Smooth muscle cell (in vitro differentiated cells): ENCODE data around the gene FRMD1. TPM values are rescaled to one million over a fixed set of nuclear protein-coding genes. Genes with fewer than 3 reads are reported as not detected.

Experiments
- DNase-seq: peaks from one replicate; lab custom pipeline; 2025; ENCODE audit not compliant: unreplicated experiment; lab: John Stamatoyannopoulos, UW
- H2AFZ ChIP-seq: fragments of 200-600 bp; sonication (generic); 2 replicates; pipeline ENCODE4 v1.6.0; 2016; ENCODE audit warnings: antibody characterized with exemption, low read depth, mild to moderate bottlenecking
- H3F3A ChIP-seq: fragments of 200-600 bp; sonication (generic); 2 replicates; pipeline ENCODE4 v1.6.0; 2017; ENCODE audit warnings: antibody characterized with exemption, low read depth
- H3K27ac ChIP-seq: fragments of 200-600 bp; sonication (generic); 2 replicates; pipeline ENCODE4 v1.5.1; 2016; ENCODE audit warnings: low read depth, mild to moderate bottlenecking
- H3K27me3 ChIP-seq: fragments of 200-600 bp; sonication (generic); 2 replicates; pipeline ENCODE4 v1.6.1; 2016; ENCODE audit warnings: low read depth, mild to moderate bottlenecking
- H3K36me3 ChIP-seq: fragments of 200-600 bp; sonication (generic); 2 replicates; pipeline ENCODE4 v1.5.1; 2016; ENCODE audit warnings: low read depth
- H3K4me1 ChIP-seq: fragments of 200-600 bp; sonication (generic); 2 replicates; pipeline ENCODE4 v1.5.1; 2016; ENCODE audit warnings: low read depth
- H3K4me2 ChIP-seq: fragments of 200-600 bp; sonication (generic); 2 replicates; pipeline ENCODE4 v1.6.0; 2016; ENCODE audit warnings: mild to moderate bottlenecking
- H3K4me3 ChIP-seq: fragments of 200-600 bp; sonication (generic); 2 replicates; pipeline ENCODE4 v1.5.1; 2016; ENCODE audit warnings: mild to moderate bottlenecking
- H3K79me2 ChIP-seq: fragments of 200-600 bp; sonication (generic); 2 replicates; pipeline ENCODE4 v1.6.0; 2016; ENCODE audit warnings: low read depth, mild to moderate bottlenecking
- H3K9ac ChIP-seq: fragments of 200-600 bp; sonication (generic); 2 replicates; pipeline ENCODE4 v1.6.0; 2016; ENCODE audit warnings: low read depth
- H3K9me3 ChIP-seq: fragments of 200-600 bp; sonication (generic); replicated peaks from 2 replicates; pipeline ENCODE4 v1.5.1; 2016; ENCODE audit warnings: low read depth
- H4K20me1 ChIP-seq: fragments of 200-600 bp; sonication (generic); 2 replicates; pipeline ENCODE4 v1.6.0; 2016; ENCODE audit warnings: low read depth
- CTCF ChIP-seq: fragments of 200-600 bp; sonication (generic); IDR thresholded peaks from 2 replicates; pipeline ENCODE4 v1.5.1; 2017; ENCODE audit warnings: borderline replicate concordance, mild to moderate bottlenecking, antibody characterized with exemption; ENCODE audit not compliant: insufficient read depth, poor library complexity, severe bottlenecking
- WGBS: methylation state at CpG from one replicate; pipeline ENCODE4 v1.1.7; 2016; ENCODE audit warnings: low lambda C conversion rate; 5-methylcytosine and 5-hydroxymethylcytosine counted together
- polyA plus RNA-seq: library from polyadenylated mRNA; unstranded; fragments of >200 nt; fragmentation: Nextera tagmentation; extraction: Ambion mirVana; gene quantifications from 2 replicates; pipeline ENCODE4 v1.2.1, GENCODE V29; 2016
- total RNA-seq: library from RNA; depleted of rRNA; stranded (reverse); fragments of >200 nt; gene quantifications from 2 replicates; pipeline ENCODE4 v1.2.3, GENCODE V29; 2014

The FRMD1 gene
- total and polyA plus RNA-seq, 2 experiments from 2014 or later = not detected

- no peaks in the 10 kb centered on the region for H4K20me1 ChIP-seq
- H3K27ac ChIP-seq = no peak overlapping the region
- no peak overlapping the region for H2AFZ ChIP-seq
- H3K4me1 ChIP-seq = no peaks in the 10 kb centered on the region
- H3F3A ChIP-seq = no peaks in the 10 kb centered on the region
- no peak overlapping the region for H3K4me2 ChIP-seq
- 93% methylated on average over 22 of the region's 22 CpGs for WGBS
- H3K79me2 ChIP-seq = no peaks in the 10 kb centered on the region
- H3K4me3 ChIP-seq = no peak overlapping the region
- DNase-seq = no peak
- no peaks in the 10 kb centered on the region for H3K27me3 ChIP-seq
- H3K9me3 ChIP-seq = no peaks in the 10 kb centered on the region
- H3K36me3 ChIP-seq = no peaks in the 10 kb centered on the region
- H3K9ac ChIP-seq = no peak overlapping the region
- TF ChIP-seq CTCF = no peak
Observed at GRCh38 chr6:168097621-168098430, 18.8 kb upstream of the FRMD1 start.

- 97% methylated on average over 10 of the region's 10 CpGs for WGBS
- Histone ChIP-seq H3K79me2 (no peaks in the 10 kb centered on the region), H3K9ac (no peak overlapping the region), H4K20me1 (no peaks in the 10 kb centered on the region), H2AFZ (no peak overlapping the region), H3K9me3 (no peaks in the 10 kb centered on the region), H3K4me3 (no peak overlapping the region), H3F3A (no peaks in the 10 kb centered on the region), H3K4me1 (no peaks in the 10 kb centered on the region), H3K27ac (no peak overlapping the region), H3K36me3 (no peaks in the 10 kb centered on the region), H3K27me3 (no peaks in the 10 kb centered on the region), H3K4me2 (no peak overlapping the region)
- no peak for DNase-seq
- no peak for TF ChIP-seq CTCF
Observed at GRCh38 chr6:168097221-168097620, 18.2 kb upstream of the FRMD1 start.

- H3K27ac ChIP-seq = no peak overlapping the region
Observed at GRCh38 chr6:168096271-168096764, 17.3 kb upstream of the FRMD1 start.

More at GRCh38 chr6:168096271-168096764, 17.3 kb upstream of the FRMD1 start:
- Histone ChIP-seq H3K4me3 (no peak overlapping the region), H3K27me3 (no peaks in the 10 kb centered on the region), H3K4me2 (no peak overlapping the region), H3K9me3 (no peaks in the 10 kb centered on the region), H4K20me1 (no peaks in the 10 kb centered on the region), H3K9ac (no peak overlapping the region), H3K36me3 (no peaks in the 10 kb centered on the region), H3K4me1 (no peaks in the 10 kb centered on the region), H3F3A (no peaks in the 10 kb centered on the region), H2AFZ (no peak overlapping the region), H3K79me2 (no peaks in the 10 kb centered on the region)
- no peak for DNase-seq
- TF ChIP-seq CTCF = no peak
- WGBS = 85% methylated on average over 12 of the region's 13 CpGs
